HCT116 (cell line): Measurements from ENCODE around the gene ARID1A. TPM values are rescaled to one million over a fixed set of nuclear protein-coding genes. Genes with fewer than 3 reads are reported as not detected.

Experiments
- ATAC-seq: fragments of 200-7000 bp; cut with Tn5 transposase; 2 replicates; pipeline ENCODE4 v1.9.1; 2020; ENCODE audit warnings: mild to moderate bottlenecking, moderate library complexity
- BruUV-seq: library from RNA; stranded (reverse); fragments of 400-500 nt; replicated peaks from 2 replicates; lab custom pipeline; 2021; lab: Mats Ljungman, UMichigan
- CTCF ChIA-PET: fragments of 300-600 bp; sonication (Branson Sonifier 250); formaldehyde crosslinking; loops from one replicate; lab custom pipeline; 2021; ENCODE audit warnings: antibody characterized with exemption; lab: Charles Lee
- POLR2A ChIA-PET: fragments of 300-600, 350-600 bp; sonication (Branson Sonifier 250); formaldehyde crosslinking; loops from one replicate; lab custom pipeline; 2021; ENCODE audit warnings: antibody characterized with exemption; lab: Charles Lee
- RAD21 ChIA-PET, 2 experiments: fragments of 300-600 bp; sonication (Branson Sonifier 250); formaldehyde crosslinking; loops; one replicate each; lab custom pipeline; 2023; ENCODE audit warnings: low total read pairs in 2 of 2; ENCODE audit not compliant: uncharacterized antibody in 2 of 2, unreplicated experiment in 2 of 2, low non-redundant PET in 1 of 2; lab: Charles Lee
- DNase-seq: peaks from one replicate; pipeline ENCODE4 v3.0.0-alpha.2; 2010; ENCODE audit warnings: low read depth, low spot score
- H2AFZ ChIP-seq: fragments of 200-600 bp; shearing (Covaris generic), sonication (generic); 2 replicates; pipeline ENCODE4 v1.6.1; 2017; ENCODE audit warnings: low read depth, mixed run types, mixed read lengths, antibody characterized with exemption, low read length; ENCODE audit not compliant: poor library complexity, severe bottlenecking
- H3K27ac ChIP-seq: 2 replicates; pipeline ENCODE4 v1.5.1; 2012; ENCODE audit warnings: low read depth, low read length
- H3K27me3 ChIP-seq: fragments of 200-600 bp; sonication (generic); 2 replicates; pipeline ENCODE4 v1.6.1; 2016; ENCODE audit warnings: mixed run types, low read length, mixed read lengths; ENCODE audit not compliant: insufficient read depth
- H3K36me3 ChIP-seq, 2 experiments: fragments of 200-500 bp in 1 of 2; fragments of 200-600 bp in 1 of 2; sonication (Bioruptor generic) in 1 of 2; sonication (generic) in 1 of 2; 2 replicates each; pipeline versions ENCODE4 v1.5.1 to v1.6.1; 2014 to 2016; ENCODE audit warnings: low read length in 2 of 2, inconsistent platforms in 1 of 2, mixed read lengths in 1 of 2, mixed run types in 1 of 2; ENCODE audit not compliant: insufficient read depth in 2 of 2, control insufficient read depth in 1 of 2
- H3K4me1 ChIP-seq, 2 experiments: fragments of 200-600 bp in 1 of 2; sonication (generic) in 1 of 2; 2 replicates each; pipeline versions ENCODE4 v1.5.1 to v1.6.1; 2012 to 2017; ENCODE audit warnings: low read length in 2 of 2, inconsistent platforms in 1 of 2, mild to moderate bottlenecking in 1 of 2, mixed read lengths in 1 of 2, mixed run types in 1 of 2, moderate library complexity in 1 of 2; ENCODE audit not compliant: insufficient read depth in 2 of 2, control insufficient read depth in 1 of 2
- H3K4me2 ChIP-seq: fragments of 200-600 bp; sonication (generic); 2 replicates; pipeline ENCODE4 v1.6.1; 2017; ENCODE audit warnings: mixed run types, low read length, mixed read lengths
- H3K4me3 ChIP-seq, 2 experiments: fragments of 200-600 bp in 1 of 2; sonication (generic) in 1 of 2; replicated peaks in 1 of 2; 2 replicates each; pipeline ENCODE4 v1.5.1; 2011 to 2016; ENCODE audit warnings: low read length in 2 of 2, control low read depth in 1 of 2, low read depth in 1 of 2, mild to moderate bottlenecking in 1 of 2, mixed read lengths in 1 of 2, mixed run types in 1 of 2
- H3K79me2 ChIP-seq: fragments of 200-600 bp; sonication (generic); 2 replicates; pipeline ENCODE4 v1.6.1; 2017; ENCODE audit warnings: mild to moderate bottlenecking, mixed run types, low read length, moderate library complexity, mixed read lengths; ENCODE audit not compliant: insufficient read depth
- H3K9ac ChIP-seq: fragments of 200-600 bp; sonication (generic); 2 replicates; pipeline ENCODE4 v1.6.1; 2016; ENCODE audit warnings: low read length, mixed read lengths
- H3K9me2 ChIP-seq: fragments of 200-600 bp; sonication (generic), shearing (Covaris generic); 2 replicates; pipeline ENCODE4 v1.6.1; 2017; ENCODE audit warnings: mixed run types, mild to moderate bottlenecking, moderate library complexity; ENCODE audit not compliant: insufficient read depth
- H3K9me3 ChIP-seq, 2 experiments: fragments of 200-500 bp in 1 of 2; fragments of 200-600 bp in 1 of 2; sonication (Bioruptor generic) in 1 of 2; sonication (generic) in 1 of 2; 2 replicates each; pipeline ENCODE4 v1.6.1; 2014 to 2017; ENCODE audit warnings: low read length in 2 of 2, mixed read lengths in 2 of 2, inconsistent platforms in 1 of 2, low read depth in 1 of 2, mild to moderate bottlenecking in 1 of 2, mixed run types in 1 of 2, moderate library complexity in 1 of 2; ENCODE audit not compliant: control insufficient read depth in 1 of 2, insufficient read depth in 1 of 2
- H4K20me1 ChIP-seq: fragments of 200-600 bp; sonication (generic), shearing (Covaris generic); 2 replicates; pipeline ENCODE4 v1.6.1; 2017; ENCODE audit warnings: mixed run types, mild to moderate bottlenecking, moderate library complexity; ENCODE audit not compliant: insufficient read depth
- FOSL1 ChIP-seq: IDR thresholded peaks from 2 replicates; pipeline ENCODE4 v1.6.1; 2012; ENCODE audit warnings: low read depth
- ZFX ChIP-seq: fragments of 450-650 bp; IDR thresholded peaks from 2 replicates; pipeline ENCODE4 v1.6.1; 2017
- intact Hi-C: fragments of 100-400 bp; cut with micrococcal nuclease; formaldehyde crosslinking; loops from 2 replicates; pipeline ENCODE4 v1.10.0; 2022
- total RNA-seq: library from RNA; stranded (reverse); gene quantifications from one replicate; pipeline ENCODE4 v1.2.1, GENCODE V29; 2021; ENCODE audit not compliant: unreplicated experiment
- TF ChIP-seq, protein P1 (sequence below): IDR thresholded peaks from 2 replicates; pipeline ENCODE4 v1.6.1; 2012; ENCODE audit warnings: low read depth

The ARID1A gene
- total RNA-seq, 1 experiment from 2014 or later = 62.8 TPM

DNA sequence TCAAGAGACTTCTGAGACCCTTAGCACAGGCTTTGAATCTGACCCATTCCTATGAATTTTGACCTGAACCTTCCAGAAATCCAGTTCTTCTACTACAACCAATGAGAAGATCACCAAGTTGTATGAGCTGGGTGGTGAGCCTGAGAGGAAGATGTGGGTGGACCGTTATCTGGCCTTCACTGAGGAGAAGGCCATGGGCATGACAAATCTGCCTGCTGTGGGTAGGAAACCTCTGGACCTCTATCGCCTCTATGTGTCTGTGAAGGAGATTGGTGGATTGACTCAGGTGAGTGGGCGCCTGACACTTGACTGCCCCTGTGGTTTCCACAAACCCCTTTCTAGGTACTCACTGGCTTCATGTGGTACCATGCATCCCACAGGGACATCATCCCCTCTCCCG, 71.9 kb downstream of the ARID1A start:
- RAD21 ChIA-PET = no interaction called here
- intact Hi-C loops = no loop called here
- no TSS peak for BruUV-seq

DNA sequence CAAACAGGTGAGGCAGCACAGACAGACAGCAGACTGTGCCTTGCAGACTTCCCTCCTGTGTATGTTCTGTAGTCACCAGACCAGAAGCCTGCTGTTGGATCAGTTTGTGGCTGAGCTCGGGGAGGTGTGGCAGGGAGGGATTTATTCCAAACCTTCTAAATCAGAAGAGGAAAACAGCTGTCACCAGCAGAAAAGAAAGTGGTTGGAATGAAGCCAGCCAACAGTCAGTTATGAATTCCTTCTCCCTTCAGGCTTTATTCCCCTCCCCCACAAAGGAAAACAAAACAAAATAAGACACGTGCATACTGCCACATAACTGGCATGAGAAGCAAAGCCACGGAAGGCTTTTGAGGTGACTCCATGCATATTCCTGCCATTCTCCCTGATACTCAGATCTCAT, 72.9 kb downstream of the ARID1A start:
- peaks cover 57 to 65% of the 10 kb centered on the region in 2 experiments for H3K36me3 ChIP-seq
- H2AFZ ChIP-seq = no peak overlapping the region
- H3K9me2 ChIP-seq = no peaks in the 10 kb centered on the region
- H3K4me1 ChIP-seq = peaks cover 21 to 59% of the 10 kb centered on the region in 2 experiments
- 0 out of 2 replicates have a peak, but pooled peaks cover 5% of the 10 kb centered on the region for H4K20me1 ChIP-seq
- ChIA-PET POLR2A (interaction anchor here (0.6 kb wide), 1 partner anchor 76 kb away, joined by 3 read pairs; no protein-coding TSS in a partner anchor), RAD21 (no interaction called here), CTCF (no interaction called here)
- H3K4me3 ChIP-seq = no peak overlapping the region
- H3K4me2 ChIP-seq = no peak overlapping the region
- no TSS peak for BruUV-seq
- no peak for DNase-seq
- H3K27me3 ChIP-seq = no peaks in the 10 kb centered on the region
- H3K9ac ChIP-seq = no peak overlapping the region
- intact Hi-C loops = no loop called here
- no peak for TF ChIP-seq FOSL1
- TF ChIP-seq, protein P1, sequence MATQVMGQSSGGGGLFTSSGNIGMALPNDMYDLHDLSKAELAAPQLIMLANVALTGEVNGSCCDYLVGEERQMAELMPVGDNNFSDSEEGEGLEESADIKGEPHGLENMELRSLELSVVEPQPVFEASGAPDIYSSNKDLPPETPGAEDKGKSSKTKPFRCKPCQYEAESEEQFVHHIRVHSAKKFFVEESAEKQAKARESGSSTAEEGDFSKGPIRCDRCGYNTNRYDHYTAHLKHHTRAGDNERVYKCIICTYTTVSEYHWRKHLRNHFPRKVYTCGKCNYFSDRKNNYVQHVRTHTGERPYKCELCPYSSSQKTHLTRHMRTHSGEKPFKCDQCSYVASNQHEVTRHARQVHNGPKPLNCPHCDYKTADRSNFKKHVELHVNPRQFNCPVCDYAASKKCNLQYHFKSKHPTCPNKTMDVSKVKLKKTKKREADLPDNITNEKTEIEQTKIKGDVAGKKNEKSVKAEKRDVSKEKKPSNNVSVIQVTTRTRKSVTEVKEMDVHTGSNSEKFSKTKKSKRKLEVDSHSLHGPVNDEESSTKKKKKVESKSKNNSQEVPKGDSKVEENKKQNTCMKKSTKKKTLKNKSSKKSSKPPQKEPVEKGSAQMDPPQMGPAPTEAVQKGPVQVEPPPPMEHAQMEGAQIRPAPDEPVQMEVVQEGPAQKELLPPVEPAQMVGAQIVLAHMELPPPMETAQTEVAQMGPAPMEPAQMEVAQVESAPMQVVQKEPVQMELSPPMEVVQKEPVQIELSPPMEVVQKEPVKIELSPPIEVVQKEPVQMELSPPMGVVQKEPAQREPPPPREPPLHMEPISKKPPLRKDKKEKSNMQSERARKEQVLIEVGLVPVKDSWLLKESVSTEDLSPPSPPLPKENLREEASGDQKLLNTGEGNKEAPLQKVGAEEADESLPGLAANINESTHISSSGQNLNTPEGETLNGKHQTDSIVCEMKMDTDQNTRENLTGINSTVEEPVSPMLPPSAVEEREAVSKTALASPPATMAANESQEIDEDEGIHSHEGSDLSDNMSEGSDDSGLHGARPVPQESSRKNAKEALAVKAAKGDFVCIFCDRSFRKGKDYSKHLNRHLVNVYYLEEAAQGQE = no peak
- H3K27ac ChIP-seq = no peak overlapping the region
- no peaks in the 10 kb centered on the region for H3K9me3 ChIP-seq
- peaks cover 10% of the 10 kb centered on the region; the same call in 1 of the 2 replicates for H3K79me2 ChIP-seq
- no peak for ATAC-seq

More for the DNA sequence above, 71.9 kb downstream of the ARID1A start:
- ChIA-PET CTCF (no interaction called here), POLR2A (no interaction called here)
- Histone ChIP-seq H3K9me2 (no peaks in the 10 kb centered on the region), H3K4me1 (peaks cover 21 to 50% of the 10 kb centered on the region in 2 experiments), H3K79me2 (peaks cover 14% of the 10 kb centered on the region; the same call in 1 of the 2 replicates), H3K27ac (no peak overlapping the region), H3K27me3 (no peaks in the 10 kb centered on the region), H3K36me3 (peaks cover 57 to 64% of the 10 kb centered on the region in 2 experiments), H4K20me1 (0 out of 2 replicates have a peak, but pooled peaks cover 5% of the 10 kb centered on the region), H3K9ac (no peak overlapping the region), H2AFZ (no peak overlapping the region), H3K9me3 (no peaks in the 10 kb centered on the region), H3K4me2 (no peak overlapping the region), H3K4me3 (no peak overlapping the region)
- TF ChIP-seq ZFX = no peak
- no peak for DNase-seq
- no peak for ATAC-seq
